HG02973 (cell line): Measurements from ENCODE around the gene MEDAG.

Source experiments
- ATAC-seq: cut with Tn5 transposase; IDR thresholded peaks from one replicate; pipeline ENCODE4 v1.9.1; 2021; ENCODE audit warnings: moderate library complexity; ENCODE audit not compliant: unreplicated experiment

The MEDAG gene

GRCh38 chr13:30872685-30873461 lies 33.2 kb upstream of the MEDAG start:
- no peak for ATAC-seq

GRCh38 chr13:30873499-30873898 lies 32.6 kb upstream of the MEDAG start:
- ATAC-seq, result no peak

GRCh38 chr13:30874111-30874510 lies 32.0 kb upstream of the MEDAG start:
- no peak for ATAC-seq

- ATAC-seq, result no peak
Observed at GRCh38 chr13:30874561-30874960, 31.5 kb upstream of the MEDAG start.

GRCh38 chr13:30877335-30877734 lies 28.7 kb upstream of the MEDAG start:
- no peak for ATAC-seq

GRCh38 chr13:30880151-30880855 lies 25.8 kb upstream of the MEDAG start:
- no peak for ATAC-seq

- no peak for ATAC-seq
Observed at GRCh38 chr13:30880856-30881155, 25.3 kb upstream of the MEDAG start.

GRCh38 chr13:30881191-30881651 lies 24.9 kb upstream of the MEDAG start:
- no peak for ATAC-seq

GRCh38 chr13:30882026-30882850 lies 23.8 kb upstream of the MEDAG start:
- no peak for ATAC-seq

GRCh38 chr13:30882996-30883766 lies 22.9 kb upstream of the MEDAG start:
- ATAC-seq, result no peak

GRCh38 chr13:30884543-30884942 lies 21.5 kb upstream of the MEDAG start:
- no peak for ATAC-seq

- ATAC-seq, result no peak
Observed at GRCh38 chr13:30889196-30889690, 16.8 kb upstream of the MEDAG start.

- no peak for ATAC-seq
Observed at GRCh38 chr13:30892966-30893365, 13.1 kb upstream of the MEDAG start.

- no peak for ATAC-seq
Observed at GRCh38 chr13:30895773-30896172, 10.3 kb upstream of the MEDAG start.

- ATAC-seq, result no peak
Observed at GRCh38 chr13:30898070-30898469, 8.0 kb upstream of the MEDAG start.

GRCh38 chr13:30898678-30899241 lies 7.3 kb upstream of the MEDAG start:
- no peak for ATAC-seq

GRCh38 chr13:30900436-30900835 lies 5.6 kb upstream of the MEDAG start:
- no peak for ATAC-seq

- ATAC-seq, result no peak
Observed at GRCh38 chr13:30900952-30901749, 4.9 kb upstream of the MEDAG start.

GRCh38 chr13:30904043-30904442 lies 2.0 kb upstream of the MEDAG start:
- ATAC-seq, result no peak
